GM12878 (cell line): Measurements from ENCODE around the gene MCHR1. TPM values are rescaled to one million over a fixed set of nuclear protein-coding genes. Genes with fewer than 3 reads are reported as not detected.

Experiments used
- ATAC-seq: fragments of 200-7000 bp; cut with Tn5 transposase; 3 replicates; pipeline ENCODE4 v1.9.1; 2020; ENCODE audit warnings: mild to moderate bottlenecking, moderate library complexity
- BruUV-seq: library from RNA; stranded (reverse); fragments of 400-500 nt; replicated peaks from 2 replicates; lab custom pipeline; 2021; lab: Mats Ljungman, UMichigan
- CTCF ChIA-PET: fragments of 300-600 bp; sonication (Branson Sonifier 250); formaldehyde crosslinking; extraction: SDS; loops from one replicate; lab custom pipeline; 2021; ENCODE audit warnings: inconsistent platforms; lab: Yijun Ruan, JAX
- POLR2A ChIA-PET: fragments of 350-600 bp; formaldehyde crosslinking; extraction: SDS; loops from one replicate; lab custom pipeline; 2021; ENCODE audit warnings: inconsistent platforms; lab: Charles Lee
- RAD21 ChIA-PET: fragments of 300-600 bp; sonication (Branson Sonifier 250); formaldehyde crosslinking; loops from one replicate; lab custom pipeline; 2023; ENCODE audit warnings: antibody characterized with exemption; ENCODE audit not compliant: unreplicated experiment; lab: Charles Lee
- SMC1A ChIA-PET: fragments of 300-600 bp; sonication (Branson Sonifier 250); formaldehyde crosslinking; loops from one replicate; lab custom pipeline; 2023; ENCODE audit not compliant: unreplicated experiment, uncharacterized antibody; lab: Charles Lee
- DNase-seq: peaks from one replicate; pipeline ENCODE4 v3.0.0-alpha.2; 2011; ENCODE audit warnings: low read depth, low spot score
- FAIRE-seq: peaks from 3 replicates; lab custom pipeline; 2011; peaks lifted over from hg19 to GRCh38; lab: Jason Lieb, UNC
- H2AFZ ChIP-seq: 2 replicates; pipeline ENCODE4 v1.6.0; 2011; ENCODE audit warnings: low read depth, low read length, control low read depth; ENCODE audit not compliant: control insufficient read depth
- H3K27ac ChIP-seq: 2 replicates; pipeline ENCODE4 v1.5.1; 2011; ENCODE audit warnings: control low read depth; ENCODE audit not compliant: control insufficient read depth, insufficient read depth
- H3K27me3 ChIP-seq, 2 experiments: replicated peaks in 1 of 2; 2 replicates each; pipeline versions ENCODE4 v1.6.0 to v1.6.1; 2011; ENCODE audit warnings: low read length in 1 of 2; ENCODE audit not compliant: control insufficient read depth in 2 of 2, insufficient read depth in 2 of 2
- H3K36me3 ChIP-seq, 2 experiments: 2 replicates each; pipeline ENCODE4 v1.5.1; 2011; ENCODE audit warnings: low read length in 1 of 2; ENCODE audit not compliant: control insufficient read depth in 2 of 2, insufficient read depth in 2 of 2
- H3K4me1 ChIP-seq: 2 replicates; pipeline ENCODE4 v1.6.1; 2011; ENCODE audit warnings: mild to moderate bottlenecking, low read length, moderate library complexity, mixed read lengths; ENCODE audit not compliant: control insufficient read depth, insufficient read depth
- H3K4me2 ChIP-seq: 2 replicates; pipeline ENCODE4 v1.6.0; 2011; ENCODE audit warnings: control low read depth; ENCODE audit not compliant: control insufficient read depth, insufficient read depth
- H3K4me3 ChIP-seq: fragments of 200-600 bp; sonication (generic); 2 replicates; pipeline ENCODE4 v1.5.1; 2016
- H3K79me2 ChIP-seq: 2 replicates; pipeline ENCODE4 v1.6.0; 2011; ENCODE audit warnings: low read length; ENCODE audit not compliant: control insufficient read depth, insufficient read depth
- H3K9ac ChIP-seq: 2 replicates; pipeline ENCODE4 v1.8.0; 2011; ENCODE audit warnings: low read length, control low read depth, mixed read lengths; ENCODE audit not compliant: control insufficient read depth, insufficient read depth
- H3K9me3 ChIP-seq: replicated peaks from 3 replicates; pipeline ENCODE4 v1.5.1; 2011; ENCODE audit warnings: mild to moderate bottlenecking, low read length; ENCODE audit not compliant: control insufficient read depth, insufficient read depth
- H4K20me1 ChIP-seq: 2 replicates; pipeline ENCODE4 v1.6.0; 2011; ENCODE audit not compliant: control insufficient read depth, insufficient read depth
- BMI1 ChIP-seq: fragments of 450-650 bp; IDR thresholded peaks from 2 replicates; pipeline ENCODE4 v1.6.1; 2016; ENCODE audit warnings: mild to moderate bottlenecking, moderate library complexity, borderline replicate concordance
- IRF4 ChIP-seq: IDR thresholded peaks from 2 replicates; pipeline ENCODE4 v1.6.1; 2011; ENCODE audit warnings: low read depth, low read length
- KDM1A ChIP-seq: fragments of 200-600 bp; sonication (generic); IDR thresholded peaks from 2 replicates; pipeline ENCODE4 v1.6.1; 2016; ENCODE audit warnings: borderline replicate concordance
- MEF2B ChIP-seq: fragments of 450-650 bp; IDR thresholded peaks from 2 replicates; pipeline ENCODE4 v1.6.1; 2018; ENCODE audit warnings: mild to moderate bottlenecking, moderate library complexity; ENCODE audit not compliant: partially characterized antibody, poor library complexity, severe bottlenecking
- MTA2 ChIP-seq: fragments of 450-650 bp; IDR thresholded peaks from 2 replicates; pipeline ENCODE4 v1.6.1; 2016; ENCODE audit warnings: low read depth, mild to moderate bottlenecking, moderate library complexity
- NR2F1 ChIP-seq: fragments of 450-650 bp; conservative IDR thresholded peaks from 2 replicates; pipeline ENCODE4 v1.6.1; 2017; ENCODE audit warnings: mild to moderate bottlenecking
- SIN3A ChIP-seq: IDR thresholded peaks from 2 replicates; pipeline ENCODE4 v1.6.1; 2012; ENCODE audit warnings: low read depth, low read length, improper control_type of control experiment
- SPI1 ChIP-seq: IDR thresholded peaks from 2 replicates; pipeline ENCODE4 v1.6.1; 2011; ENCODE audit warnings: low read depth, mild to moderate bottlenecking, low read length, moderate library complexity, borderline replicate concordance; ENCODE audit not compliant: insufficient read depth
- YBX1 ChIP-seq: fragments of 450-650 bp; IDR thresholded peaks from 2 replicates; pipeline ENCODE4 v1.6.1; 2016; ENCODE audit warnings: antibody characterized with exemption
- ZBTB11 ChIP-seq: fragments of 450-650 bp; formaldehyde crosslinking; IDR thresholded peaks from 2 replicates; pipeline ENCODE4 v1.5.0; 2022; ENCODE audit warnings: mild to moderate bottlenecking, missing genetic modification characterization
- WGBS: methylation state at CpG from one replicate; pipeline ENCODE4 v1.1.6; 2016; ENCODE audit warnings: low lambda C conversion rate; ENCODE audit not compliant: insufficient replicate concordance, insufficient coverage; ENCODE audit errors: missing lambda C conversion rate; 5-methylcytosine and 5-hydroxymethylcytosine counted together
- in situ Hi-C: fragments of 300-500 bp; cut with MboI; formaldehyde crosslinking; loops from 9 replicates; pipeline ENCODE4 v1.14.3; 2018; ENCODE audit warnings: mixed read lengths
- intact Hi-C: fragments of 100-400 bp; cut with micrococcal nuclease; formaldehyde crosslinking; loops from one replicate; pipeline ENCODE4 v1.14.2; 2022; ENCODE audit not compliant: unreplicated experiment
- polyA plus RNA-seq, 11 experiments: library from polyadenylated mRNA; depleted of rRNA in 4 of 11; unstranded in 6 of 11; stranded (reverse) in 5 of 11; fragments of >200 nt; fragmentation: Nextera tagmentation in 4 of 11; fragmentation: Illumina TruSeq in 1 of 11; extraction: Ambion mirVana in 4 of 11; extraction: Trizol in 1 of 11; gene quantifications; 1 replicate in 1 of 11; 2 replicates in 10 of 11; pipeline versions ENCODE4 v1.2.1 to v1.2.3, GENCODE V29; 2011 to 2016; ENCODE audit warnings: inconsistent platforms in 2 of 11, missing spikeins in 2 of 11, low read depth in 1 of 11
- total RNA-seq, 4 experiments: library from RNA; depleted of rRNA in 3 of 4; stranded (reverse); fragments of >200 nt in 3 of 4; fragmentation: Illumina TruSeq in 1 of 4; extraction: Trizol in 1 of 4; gene quantifications; 2 replicates each; pipeline versions ENCODE4 v1.2.1 to v1.2.3, GENCODE V29; 2013 to 2021

The MCHR1 gene
- total and polyA plus RNA-seq, 10 of the 15 experiments (the other 5 are each of a cell fraction or from before 2014, with no cell fraction given), result not detected

- Histone ChIP-seq H2AFZ (no peak overlapping the region; the same call in 1 of the 2 replicates), H4K20me1 (no peaks in the 10 kb centered on the region), H3K9ac (no peak overlapping the region), H3K4me3 (no peak overlapping the region), H3K27ac (no peak overlapping the region), H3K27me3 (no peaks in the 10 kb centered on the region), H3K9me3 (no peaks in the 10 kb centered on the region), H3K4me2 (no peak overlapping the region), H3K79me2 (no peaks in the 10 kb centered on the region), H3K36me3 (no peaks in the 10 kb centered on the region), H3K4me1 (peaks cover 9% of the 10 kb centered on the region)
- BruUV-seq, result no TSS peak
- in situ Hi-C loops (no loop called here), intact Hi-C loops (no loop called here)
- CTCF ChIA-PET, result interaction anchor here (1.1 to 1.4 kb wide), 2 partner anchors 10 to 24 kb away, joined by 3 to 6 read pairs; no protein-coding TSS in a partner anchor
- ATAC-seq, result no peak
- no peak for DNase-seq
- RAD21 ChIA-PET, result no interaction called here
- SMC1A ChIA-PET, result interaction anchor here (1.1 to 1.8 kb wide), 4 partner anchors 13 to 235 kb away, joined by 3 to 6 read pairs (median 4); partner anchors contain the start of gene MCHR1
- TF ChIP-seq SIN3A (no peak), IRF4 (no peak), KDM1A (no peak), YBX1 (no peak), NR2F1 (no peak), BMI1 (no peak)
- WGBS, result 65% methylated on average over 6 of the region's 6 CpGs
- no peak for FAIRE-seq
- POLR2A ChIA-PET, result interaction anchor here (0.7 kb wide), 1 partner anchor 150 kb away, joined by 5 read pairs; no protein-coding TSS in a partner anchor
Measured at GRCh38 chr22:40659166-40659565, 20.1 kb upstream of the MCHR1 start.

- H3K36me3 ChIP-seq, result no peaks in the 10 kb centered on the region
- no peak overlapping the region for H3K9ac ChIP-seq
- BruUV-seq, result no TSS peak
- peak overlapping the region; percentile 7; the same call in 1 of the 2 replicates for H2AFZ ChIP-seq
- SMC1A ChIA-PET, result interaction anchor here (2.1 kb wide), 1 partner anchor 238 kb away, joined by 4 read pairs; no protein-coding TSS in a partner anchor
- POLR2A ChIA-PET, result no interaction called here
- ATAC-seq, result peak; percentile 34; the same call in 2 of the 3 replicates
- H3K4me1 ChIP-seq, result peaks cover 9% of the 10 kb centered on the region
- no peaks in the 10 kb centered on the region for H3K79me2 ChIP-seq
- no peaks in the 10 kb centered on the region for H3K9me3 ChIP-seq
- intact Hi-C loops (no loop called here), in situ Hi-C loops (no loop called here)
- no peak overlapping the region for H3K4me3 ChIP-seq
- CTCF ChIA-PET, result no interaction called here
- H4K20me1 ChIP-seq, result no peaks in the 10 kb centered on the region
- H3K4me2 ChIP-seq, result peak overlapping the region; percentile 13; the same call in 1 of the 2 replicates
- no peaks in the 10 kb centered on the region for H3K27me3 ChIP-seq
- 73% methylated on average over 3 of the region's 3 CpGs for WGBS
- no peak overlapping the region for H3K27ac ChIP-seq
- RAD21 ChIA-PET, result no interaction called here
- no peak for DNase-seq
- FAIRE-seq, result no peak
- TF ChIP-seq SPI1, result peak; percentile 71; the same call in 1 of the 2 replicates
- no peak for TF ChIP-seq MTA2
- TF ChIP-seq MEF2B, result peak; percentile 61
- no peak for TF ChIP-seq ZBTB11 (CRISPR knock-in tag)
Measured at GRCh38 chr22:40660730-40661129, 18.6 kb upstream of the MCHR1 start.
